HFF-Myc (cell line): ENCODE results near the gene ABHD12.

ENCODE experiments used
- DNase-seq: peaks from one replicate; pipeline ENCODE4 v3.0.0-alpha.2; 2011; ENCODE audit warnings: low read depth; ENCODE audit errors: extremely low read depth
- H3K4me3 ChIP-seq: replicated peaks from 2 replicates; pipeline ENCODE4 v1.5.1; 2011; ENCODE audit warnings: low read depth, mild to moderate bottlenecking, control low read depth, low read length
- CTCF ChIP-seq: IDR thresholded peaks from 2 replicates; pipeline ENCODE4 v1.5.1; 2012; ENCODE audit warnings: mild to moderate bottlenecking, low read depth, low read length, control low read depth; ENCODE audit errors: missing control alignments

The ABHD12 gene

GRCh38 chr20:25299806-25300205, 90.8 kb downstream of the ABHD12 start:
- no peak for TF ChIP-seq CTCF
- DNase-seq, result no peak
- no peak overlapping the region for H3K4me3 ChIP-seq

DNA sequence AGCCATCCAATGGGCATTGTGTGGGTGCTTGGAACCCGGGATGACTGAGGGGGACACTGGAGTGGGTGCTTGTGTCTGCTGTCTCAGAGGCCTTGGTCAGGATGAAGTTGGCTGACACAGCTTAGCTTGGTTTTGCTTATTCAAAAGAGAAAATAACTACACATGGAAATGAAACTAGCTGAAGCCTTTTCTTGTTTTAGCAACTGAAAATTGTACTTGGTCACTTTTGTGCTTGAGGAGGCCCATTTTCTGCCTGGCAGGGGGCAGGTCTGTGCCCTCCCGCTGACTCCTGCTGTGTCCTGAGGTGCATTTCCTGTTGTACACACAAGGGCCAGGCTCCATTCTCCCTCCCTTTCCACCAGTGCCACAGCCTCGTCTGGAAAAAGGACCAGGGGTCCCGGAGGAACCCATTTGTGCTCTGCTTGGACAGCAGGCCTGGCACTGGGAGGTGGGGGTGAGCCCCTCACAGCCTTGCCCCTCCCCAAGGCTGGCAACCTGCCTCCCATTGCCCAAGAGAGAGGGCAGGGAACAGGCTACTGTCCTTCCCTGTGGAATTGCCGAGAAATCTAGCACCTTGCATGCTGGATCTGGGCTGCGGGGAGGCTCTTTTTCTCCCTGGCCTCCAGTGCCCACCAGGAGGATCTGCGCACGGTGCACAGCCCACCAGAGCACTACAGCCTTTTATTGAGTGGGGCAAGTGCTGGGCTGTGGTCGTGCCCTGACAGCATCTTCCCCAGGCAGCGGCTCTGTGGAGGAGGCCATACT, 93.3 kb downstream of the ABHD12 start:
- DNase-seq, result no peak
- H3K4me3 ChIP-seq, result no peak overlapping the region
- TF ChIP-seq CTCF, result no peak

DNA sequence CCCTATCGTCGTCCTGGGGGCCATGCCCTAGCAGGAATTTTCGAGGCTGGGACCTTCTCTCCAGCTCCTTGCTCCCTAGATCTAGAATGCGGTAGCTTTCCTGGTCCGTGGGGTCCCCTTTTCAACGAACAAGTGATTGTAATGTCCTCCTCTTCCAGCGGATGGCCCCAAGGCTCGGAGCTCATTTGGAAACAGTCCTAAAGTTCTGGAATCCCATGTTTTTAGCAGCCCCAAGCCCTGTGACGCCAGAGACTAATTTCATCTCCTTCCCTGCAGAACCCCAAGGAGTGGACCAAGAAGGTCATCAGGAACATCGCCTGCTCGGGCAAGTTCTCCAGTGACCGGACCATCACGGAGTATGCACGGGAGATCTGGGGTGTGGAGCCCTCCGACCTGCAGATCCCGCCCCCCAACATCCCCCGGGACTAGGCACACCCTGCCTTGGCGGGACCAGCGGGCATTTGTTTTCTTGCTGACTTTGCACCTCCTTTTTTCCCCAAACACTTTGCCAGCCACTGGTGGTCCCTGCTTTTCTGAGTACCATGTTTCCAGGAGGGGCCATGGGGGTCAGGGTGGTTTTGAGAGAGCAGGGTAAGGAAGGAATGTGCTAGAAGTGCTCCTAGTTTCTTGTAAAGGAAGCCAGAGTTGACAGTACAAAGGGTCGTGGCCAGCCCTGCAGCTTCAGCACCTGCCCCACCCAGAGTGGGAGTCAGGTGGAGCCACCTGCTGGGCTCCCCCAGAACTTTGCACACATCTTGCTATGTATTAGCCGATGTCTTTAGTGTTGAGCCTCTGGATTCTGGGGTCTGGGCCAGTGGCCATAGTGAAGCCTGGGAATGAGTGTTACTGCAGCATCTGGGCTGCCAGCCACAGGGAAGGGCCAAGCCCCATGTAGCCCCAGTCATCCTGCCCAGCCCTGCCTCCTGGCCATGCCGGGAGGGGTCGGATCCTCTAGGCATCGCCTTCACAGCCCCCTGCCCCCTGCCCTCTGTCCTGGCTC, 94.2 kb downstream of the ABHD12 start:
- H3K4me3 ChIP-seq, result no peak overlapping the region
- peak; percentile 53 for TF ChIP-seq CTCF
- no peak for DNase-seq

- H3K4me3 ChIP-seq, result no peak overlapping the region
- TF ChIP-seq CTCF, result no peak
- no peak for DNase-seq
Measured at GRCh38 chr20:25295386-25296093, 95.1 kb downstream of the ABHD12 start.

DNA sequence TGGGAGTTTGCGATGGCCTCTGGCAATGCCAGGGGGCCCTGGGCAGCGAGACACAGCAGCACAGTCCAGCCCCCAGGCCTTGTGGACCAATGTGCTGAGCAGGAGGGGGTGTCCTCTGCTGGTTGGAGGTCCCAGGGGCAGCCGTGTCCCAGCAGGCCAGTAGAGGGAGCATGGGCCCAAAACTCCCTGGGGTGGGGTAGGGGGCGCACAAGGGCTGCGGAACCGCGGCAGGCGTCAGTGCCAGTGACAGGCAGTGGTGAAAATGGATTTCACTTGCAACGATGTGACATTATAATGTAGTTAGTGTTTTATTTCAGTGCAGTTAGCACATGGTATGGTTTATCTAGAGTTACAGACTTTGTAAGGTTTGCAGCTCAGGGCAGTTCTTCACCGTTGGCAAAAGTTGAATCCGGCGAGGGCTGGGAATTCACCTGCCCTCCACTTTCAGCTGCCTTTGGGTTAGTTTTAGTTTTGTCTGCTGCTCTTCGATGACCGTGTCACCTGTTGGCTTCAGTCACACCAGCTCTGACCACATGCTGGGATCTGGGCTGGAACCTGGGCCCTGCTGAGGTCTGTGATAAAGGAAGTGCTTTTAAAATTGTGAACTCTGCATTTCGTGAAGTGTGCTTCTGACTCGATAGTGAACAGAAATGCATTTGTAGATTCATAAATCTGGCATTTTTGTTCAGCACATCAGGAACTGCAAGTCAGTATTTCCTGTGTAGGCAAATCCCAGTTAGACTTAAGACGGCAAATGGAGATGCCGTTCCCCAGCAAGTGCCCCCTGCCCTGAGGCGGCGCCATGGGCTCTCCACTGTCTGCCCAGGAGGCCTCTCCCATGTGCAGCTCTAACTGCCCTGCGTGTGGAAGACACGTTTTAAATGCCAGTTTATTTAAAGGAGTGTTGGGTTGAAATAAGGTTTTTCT, 95.9 kb downstream of the ABHD12 start:
- no peak overlapping the region for H3K4me3 ChIP-seq
- DNase-seq, result no peak
- TF ChIP-seq CTCF, result peak; percentile 98

GRCh38 chr20:25293910-25294458, 96.7 kb downstream of the ABHD12 start:
- no peak for TF ChIP-seq CTCF
- DNase-seq, result no peak
- no peak overlapping the region for H3K4me3 ChIP-seq
